HG02884 (cell line): Measurements from ENCODE around the gene ADGRG2.
"Not testable (repeated sequence)": the region's sequence is repeated elsewhere in the genome, so short reads cannot be mapped to it uniquely, and the experiment has no call there.

Source experiments
- ATAC-seq: cut with Tn5 transposase; IDR thresholded peaks from one replicate; pipeline ENCODE4 v1.9.1; 2021; ENCODE audit warnings: mild to moderate bottlenecking, moderate library complexity; ENCODE audit not compliant: unreplicated experiment

The ADGRG2 gene

GRCh38 chrX:19005909-19006308 lies 116.4 kb downstream of the ADGRG2 start:
- no peak for ATAC-seq

GRCh38 chrX:19003756-19004155 lies 118.5 kb downstream of the ADGRG2 start:
- no peak for ATAC-seq

GRCh38 chrX:18998653-18999052 lies 123.6 kb downstream of the ADGRG2 start:
- no peak for ATAC-seq

GRCh38 chrX:18997916-18998315 lies 124.4 kb downstream of the ADGRG2 start:
- ATAC-seq: no peak

- ATAC-seq: no peak
Measured at GRCh38 chrX:18996536-18996935, 125.7 kb downstream of the ADGRG2 start.

GRCh38 chrX:18995221-18995620 lies 127.0 kb downstream of the ADGRG2 start:
- no peak for ATAC-seq

- ATAC-seq: no peak
Measured at GRCh38 chrX:18994713-18995112, 127.6 kb downstream of the ADGRG2 start.

- no peak for ATAC-seq
Measured at GRCh38 chrX:18992829-18993228, 129.4 kb downstream of the ADGRG2 start.

GRCh38 chrX:18985186-18985435 lies 137.2 kb downstream of the ADGRG2 start:
- no peak for ATAC-seq

- ATAC-seq: peak; percentile 82
Measured at GRCh38 chrX:18984381-18985185, 137.7 kb downstream of the ADGRG2 start.

GRCh38 chrX:18983666-18984380 lies 138.4 kb downstream of the ADGRG2 start, which contains the start of gene PHKA2:
Gene PHKA2 (minus strand): TSS chrX:18984114. CDS start chrX:18983932, 182 bp downstream.
- peak; percentile 37 for ATAC-seq

- no peak for ATAC-seq
Measured at GRCh38 chrX:18981124-18981807, 141.0 kb downstream of the ADGRG2 start.

GRCh38 chrX:18980262-18980661 lies 142.0 kb downstream of the ADGRG2 start:
- not testable (repeated sequence) for ATAC-seq

GRCh38 chrX:18974993-18975392 lies 147.3 kb downstream of the ADGRG2 start:
- no peak for ATAC-seq

- ATAC-seq: no peak
Measured at GRCh38 chrX:18973527-18974192, 148.6 kb downstream of the ADGRG2 start.

GRCh38 chrX:18971506-18971905 lies 150.8 kb downstream of the ADGRG2 start:
- no peak for ATAC-seq

- no peak for ATAC-seq
Measured at GRCh38 chrX:18970465-18970864, 151.8 kb downstream of the ADGRG2 start.

- ATAC-seq: no peak
Measured at GRCh38 chrX:18966624-18967023, 155.6 kb downstream of the ADGRG2 start.

- no peak for ATAC-seq
Measured at GRCh38 chrX:18964901-18965300, 157.4 kb downstream of the ADGRG2 start.

GRCh38 chrX:18964026-18964425 lies 158.2 kb downstream of the ADGRG2 start:
- ATAC-seq: no peak

GRCh38 chrX:18962329-18962728 lies 159.9 kb downstream of the ADGRG2 start:
- no peak for ATAC-seq
